ENCODE results near the gene POPDC2. TPM values are rescaled to one million over a fixed set of nuclear protein-coding genes. Genes with fewer than 3 reads are reported as not detected.

POPDC2 gene
- total and polyA plus RNA-seq, 8 donors = 1.3 to 6.6 (median 4.8) TPM

- H3K36me3 ChIP-seq = peaks cover 0 to 25% of the 10 kb centered on the region in 2 donors
- no peaks in the 10 kb centered on the region for H3K9me3 ChIP-seq
- peak overlapping the region; percentile 95 to 99 for H3K27ac ChIP-seq
- intact Hi-C loops (cut with DNase I) = loop anchor here in 1 of 2 donors (10.0 kb wide), 1 partner anchor 83 kb away; the partner anchor contains the start of gene PLA1A
- no peak for DNase-seq
- TF ChIP-seq CTCF (IDR thresholded peaks at IDR 0.05) = no peak
- peak overlapping the region; percentile 55 to 72 for H3K4me3 ChIP-seq
- no peaks in the 10 kb centered on the region for H3K27me3 ChIP-seq
- peaks cover 12 to 21% of the 10 kb centered on the region in 2 donors for H3K4me1 ChIP-seq
- ATAC-seq = no peak
Measured at GRCh38 chr3:119677641-119677934, 17.2 kb upstream of the POPDC2 start.

- Histone ChIP-seq H3K27me3 (no peaks in the 10 kb centered on the region), H3K27ac (peak within 1 kb of the TSS; percentile 95 to 99), H3K4me1 (peaks cover 12 to 21% of the 10 kb centered on the region in 2 donors), H3K4me3 (peak within 1 kb of the TSS; percentile 55 to 72), H3K36me3 (peaks cover 0 to 30% of the 10 kb centered on the region in 2 donors), H3K9me3 (no peaks in the 10 kb centered on the region)
- no peak for TF ChIP-seq CTCF (IDR thresholded peaks at IDR 0.05)
- DNase-seq (peak; percentile 91 to 97 (median 94)), ATAC-seq (peak; percentile 93)
- intact Hi-C loops (cut with DNase I) = loop anchor here in 1 of 2 donors (10.0 kb wide), 1 partner anchor 82 kb away; the partner anchor contains the start of gene PLA1A
Measured at GRCh38 chr3:119676771-119677640, 16.6 kb upstream of the POPDC2 start, which contains the start of gene COX17. Gene COX17 (minus strand): TSS chr3:119677406. CDS start chr3:119677310, 96 bp downstream.

- Histone ChIP-seq H3K4me3 (peak overlapping the region; percentile 55 to 72), H3K27ac (peak overlapping the region; percentile 95 to 99), H3K9me3 (no peaks in the 10 kb centered on the region), H3K36me3 (peaks cover 0 to 40% of the 10 kb centered on the region in 2 donors), H3K27me3 (no peaks in the 10 kb centered on the region), H3K4me1 (peaks cover 12 to 21% of the 10 kb centered on the region in 2 donors)
- intact Hi-C loops (cut with DNase I) = loop anchor here in 1 of 2 donors (10.0 kb wide), 1 partner anchor 81 kb away; the partner anchor contains the start of gene PLA1A
- DNase-seq (no peak), ATAC-seq (no peak)
- no peak for TF ChIP-seq CTCF (IDR thresholded peaks at IDR 0.05)
Measured at GRCh38 chr3:119676020-119676419, 15.6 kb upstream of the POPDC2 start.

- H3K27me3 ChIP-seq = no peaks in the 10 kb centered on the region
Measured at GRCh38 chr3:119675188-119675874, 14.9 kb upstream of the POPDC2 start.

More at GRCh38 chr3:119675188-119675874, 14.9 kb upstream of the POPDC2 start:
- DNase-seq (no peak), ATAC-seq (no peak)
- TF ChIP-seq CTCF (IDR thresholded peaks at IDR 0.05) = no peak
- Histone ChIP-seq H3K9me3 (no peaks in the 10 kb centered on the region), H3K4me1 (peaks cover 12 to 21% of the 10 kb centered on the region in 2 donors), H3K36me3 (peaks cover 0 to 45% of the 10 kb centered on the region in 2 donors), H3K27ac (peak overlapping the region; percentile 95 to 99), H3K4me3 (peak overlapping the region in 1 of 2 donors; percentile 55)
- intact Hi-C loops (cut with DNase I) = loop anchor here in 1 of 2 donors (10.0 kb wide), 1 partner anchor 81 kb away; the partner anchor contains the start of gene PLA1A
